Neuron (in vitro differentiated cells): ENCODE results near the gene POLDIP3.

Experiments
- H2AFZ ChIP-seq: one replicate; pipeline ENCODE4 v1.6.1; 2013; ENCODE audit warnings: low read depth, mild to moderate bottlenecking, inconsistent platforms, low read length, moderate library complexity
- H3K27me3 ChIP-seq: one replicate; pipeline ENCODE4 v1.6.1; 2013; ENCODE audit warnings: low read length; ENCODE audit not compliant: insufficient read depth
- H3K36me3 ChIP-seq: one replicate; pipeline ENCODE4 v1.6.1; 2013; ENCODE audit warnings: low read length; ENCODE audit not compliant: insufficient read depth
- H3K4me1 ChIP-seq: one replicate; pipeline ENCODE4 v1.6.1; 2013; ENCODE audit warnings: low read length; ENCODE audit not compliant: insufficient read depth
- H3K4me3 ChIP-seq: 2 replicates; pipeline ENCODE4 v1.5.1; 2013; ENCODE audit warnings: mild to moderate bottlenecking, low read length, moderate library complexity
- H3K9me3 ChIP-seq: one replicate; pipeline ENCODE4 v1.6.1; 2013; ENCODE audit warnings: low read length

Gene POLDIP3

GRCh38 chr22:42604403-42604802 is 10.3 kb downstream of the POLDIP3 start:
- H3K9me3 ChIP-seq = peaks cover 5% of the 10 kb centered on the region
- H2AFZ ChIP-seq = no peak overlapping the region
- no peak overlapping the region for H3K4me3 ChIP-seq
- peaks cover 14% of the 10 kb centered on the region for H3K4me1 ChIP-seq
- H3K36me3 ChIP-seq = peaks cover 49% of the 10 kb centered on the region
- no peaks in the 10 kb centered on the region for H3K27me3 ChIP-seq

GRCh38 chr22:42603427-42603826 is 11.3 kb downstream of the POLDIP3 start:
- H3K36me3 ChIP-seq = peaks cover 59% of the 10 kb centered on the region
- H2AFZ ChIP-seq = no peak overlapping the region
- no peaks in the 10 kb centered on the region for H3K27me3 ChIP-seq
- H3K4me3 ChIP-seq = no peak overlapping the region
- peaks cover 5% of the 10 kb centered on the region for H3K9me3 ChIP-seq
- peaks cover 4% of the 10 kb centered on the region for H3K4me1 ChIP-seq

GRCh38 chr22:42602470-42602869 is 12.2 kb downstream of the POLDIP3 start:
- no peak overlapping the region for H3K4me3 ChIP-seq
- peaks cover 60% of the 10 kb centered on the region for H3K36me3 ChIP-seq
- H2AFZ ChIP-seq = no peak overlapping the region
- no peaks in the 10 kb centered on the region for H3K4me1 ChIP-seq
- H3K27me3 ChIP-seq = no peaks in the 10 kb centered on the region
- H3K9me3 ChIP-seq = peaks cover 5% of the 10 kb centered on the region

- Histone ChIP-seq H3K36me3 (peaks cover 65% of the 10 kb centered on the region), H3K4me1 (no peaks in the 10 kb centered on the region)
Measured at GRCh38 chr22:42601879-42602465, 12.7 kb downstream of the POLDIP3 start.

DNA sequence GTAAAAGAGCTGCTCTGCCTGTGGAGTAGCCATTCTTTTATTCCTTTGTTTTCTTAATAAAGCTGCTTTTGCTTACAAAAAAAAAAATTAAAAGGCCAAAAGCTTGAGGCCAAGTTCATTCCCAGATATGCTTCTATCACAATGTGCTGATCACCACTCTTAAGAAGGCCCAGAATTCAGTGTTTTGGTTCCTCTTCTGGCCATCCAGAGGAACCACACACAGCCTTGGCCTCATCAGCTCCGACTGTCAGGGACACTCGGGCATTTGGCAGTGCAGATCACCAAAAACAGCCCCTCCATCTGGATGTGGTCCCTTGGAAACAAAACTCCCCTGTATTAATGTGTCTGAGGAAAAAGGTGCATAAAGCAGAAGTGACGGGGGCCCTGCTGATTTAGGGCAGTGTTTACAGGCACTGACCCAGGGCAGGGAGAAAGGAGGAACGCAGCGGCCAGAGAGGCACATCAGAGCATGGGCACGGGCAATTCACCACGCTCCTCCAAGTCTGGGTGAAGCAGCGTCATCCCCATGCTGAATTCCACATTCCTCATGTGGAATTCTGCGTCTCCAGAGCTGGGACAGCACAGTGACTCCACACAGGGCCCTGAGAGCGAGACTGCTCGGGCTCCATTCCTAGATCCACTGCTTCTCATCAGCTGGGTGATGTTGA is 17.7 kb downstream of the POLDIP3 start:
- H3K4me3 ChIP-seq = no peak overlapping the region
- no peak overlapping the region for H2AFZ ChIP-seq
- peaks cover 2% of the 10 kb centered on the region for H3K9me3 ChIP-seq
- no peaks in the 10 kb centered on the region for H3K27me3 ChIP-seq
- H3K36me3 ChIP-seq = peaks cover 72% of the 10 kb centered on the region
- no peaks in the 10 kb centered on the region for H3K4me1 ChIP-seq

More at GRCh38 chr22:42601879-42602465, 12.7 kb downstream of the POLDIP3 start:
- H3K27me3 ChIP-seq = no peaks in the 10 kb centered on the region
- H2AFZ ChIP-seq = no peak overlapping the region
- peaks cover 5% of the 10 kb centered on the region for H3K9me3 ChIP-seq
- H3K4me3 ChIP-seq = no peak overlapping the region

GRCh38 chr22:42596336-42596735 is 18.3 kb downstream of the POLDIP3 start:
- Histone ChIP-seq H3K9me3 (no peaks in the 10 kb centered on the region), H3K4me1 (no peaks in the 10 kb centered on the region), H2AFZ (no peak overlapping the region), H3K27me3 (no peaks in the 10 kb centered on the region), H3K4me3 (no peak overlapping the region), H3K36me3 (peaks cover 73% of the 10 kb centered on the region)

GRCh38 chr22:42595434-42595833 is 19.2 kb downstream of the POLDIP3 start:
- Histone ChIP-seq H3K4me1 (no peaks in the 10 kb centered on the region), H3K36me3 (peaks cover 73% of the 10 kb centered on the region)

DNA sequence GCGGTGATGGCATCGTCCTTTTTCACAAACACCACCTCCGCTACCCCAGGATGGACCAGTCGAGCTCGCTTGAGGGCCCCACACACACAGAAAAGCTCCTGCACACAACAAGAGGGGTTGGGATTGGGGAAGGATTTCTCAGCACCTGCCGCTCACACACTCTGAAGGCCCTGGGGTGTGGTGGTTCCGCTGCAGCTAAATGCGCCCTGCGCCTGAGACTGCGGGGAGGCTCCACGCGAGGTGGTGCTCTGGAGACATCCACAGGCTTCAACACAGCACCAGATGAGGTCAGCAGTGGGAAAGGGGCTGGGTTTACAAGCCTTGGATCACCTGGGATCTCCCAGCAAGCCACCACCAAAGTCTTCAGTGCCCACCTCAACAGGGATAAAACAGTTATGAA is 22.7 kb downstream of the POLDIP3 start:
- Histone ChIP-seq H3K4me3 (no peak overlapping the region), H3K36me3 (peaks cover 78% of the 10 kb centered on the region), H3K9me3 (no peaks in the 10 kb centered on the region), H3K4me1 (no peaks in the 10 kb centered on the region), H2AFZ (no peak overlapping the region), H3K27me3 (no peaks in the 10 kb centered on the region)

More at GRCh38 chr22:42595434-42595833, 19.2 kb downstream of the POLDIP3 start:
- Histone ChIP-seq H2AFZ (no peak overlapping the region), H3K9me3 (no peaks in the 10 kb centered on the region), H3K27me3 (no peaks in the 10 kb centered on the region), H3K4me3 (no peak overlapping the region)

GRCh38 chr22:42587588-42588175 is 27.0 kb downstream of the POLDIP3 start:
- Histone ChIP-seq H3K36me3 (peaks cover 80% of the 10 kb centered on the region), H3K4me3 (no peak overlapping the region), H2AFZ (no peak overlapping the region)

GRCh38 chr22:42586381-42586780 is 28.3 kb downstream of the POLDIP3 start:
- H3K36me3 ChIP-seq = peaks cover 68% of the 10 kb centered on the region

More at GRCh38 chr22:42587588-42588175, 27.0 kb downstream of the POLDIP3 start:
- no peaks in the 10 kb centered on the region for H3K4me1 ChIP-seq
- no peaks in the 10 kb centered on the region for H3K9me3 ChIP-seq
- H3K27me3 ChIP-seq = no peaks in the 10 kb centered on the region

GRCh38 chr22:42585096-42585495 is 29.6 kb downstream of the POLDIP3 start:
- Histone ChIP-seq H3K4me3 (no peak overlapping the region), H3K27me3 (no peaks in the 10 kb centered on the region), H3K4me1 (peaks cover 9% of the 10 kb centered on the region), H3K36me3 (peaks cover 58% of the 10 kb centered on the region), H3K9me3 (no peaks in the 10 kb centered on the region), H2AFZ (no peak overlapping the region)

More at GRCh38 chr22:42586381-42586780, 28.3 kb downstream of the POLDIP3 start:
- Histone ChIP-seq H3K4me3 (no peak overlapping the region), H2AFZ (no peak overlapping the region), H3K9me3 (no peaks in the 10 kb centered on the region), H3K27me3 (no peaks in the 10 kb centered on the region), H3K4me1 (peaks cover 6% of the 10 kb centered on the region)

DNA sequence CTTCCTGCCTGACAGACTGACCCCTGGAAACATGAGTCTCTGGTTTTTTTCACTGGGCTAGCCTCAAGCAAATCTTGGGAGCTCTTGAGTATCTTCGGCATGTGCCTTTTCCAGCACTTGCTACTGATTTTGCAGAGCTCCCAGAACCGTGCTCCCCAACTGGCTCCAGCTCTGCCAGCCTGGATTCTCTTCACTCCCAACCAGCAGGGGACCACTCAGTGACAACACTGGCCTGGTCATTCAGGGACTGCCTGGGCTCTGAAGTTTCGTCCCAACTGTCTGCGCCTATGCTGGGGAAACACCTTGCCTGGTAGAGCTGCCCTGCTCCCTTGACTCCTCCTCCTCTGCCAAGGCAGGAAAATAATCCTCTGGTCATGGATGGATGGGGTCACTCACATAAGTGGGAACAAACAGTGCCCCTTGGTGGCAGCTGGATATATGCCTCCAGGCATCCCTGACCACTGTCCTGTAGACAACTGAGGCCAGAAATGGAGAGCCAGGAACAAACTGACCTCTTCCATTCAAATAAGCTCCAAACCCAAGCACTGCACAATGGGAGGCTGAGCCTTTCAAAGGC is 30.2 kb downstream of the POLDIP3 start:
- Histone ChIP-seq H2AFZ (no peak overlapping the region), H3K4me3 (no peak overlapping the region), H3K27me3 (no peaks in the 10 kb centered on the region), H3K4me1 (peaks cover 9% of the 10 kb centered on the region), H3K9me3 (no peaks in the 10 kb centered on the region), H3K36me3 (peaks cover 57% of the 10 kb centered on the region)

DNA sequence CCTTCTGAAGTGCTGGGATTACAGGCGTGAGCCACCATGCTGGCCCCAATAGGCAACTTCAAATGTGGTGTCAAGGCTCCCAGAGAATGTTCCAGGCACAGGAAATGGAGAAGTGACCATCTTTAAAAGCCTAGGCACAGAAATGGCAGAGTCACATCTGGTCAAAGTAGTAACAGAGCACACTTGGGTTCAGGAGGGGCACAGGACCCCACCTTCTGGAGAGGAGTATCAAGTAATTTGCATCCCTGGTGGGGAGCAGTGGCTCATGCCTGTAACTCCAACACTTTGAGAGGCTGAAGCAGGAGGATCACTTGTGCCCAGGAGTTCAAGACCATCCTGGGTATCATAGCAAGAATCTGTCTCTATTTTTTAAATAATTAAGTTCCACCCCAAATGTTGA is 31.7 kb downstream of the POLDIP3 start:
- Histone ChIP-seq H3K4me3 (no peak overlapping the region), H3K9me3 (no peaks in the 10 kb centered on the region), H3K4me1 (peaks cover 9% of the 10 kb centered on the region), H3K27me3 (no peaks in the 10 kb centered on the region), H2AFZ (no peak overlapping the region), H3K36me3 (peaks cover 59% of the 10 kb centered on the region)
